Activated B cell treated with CpG ODN at 0.5 μM for 24 hours (primary cell): Measurements from ENCODE around the gene EP400. TPM values are rescaled to one million over a fixed set of nuclear protein-coding genes. Genes with fewer than 3 reads are reported as not detected.
A peak's percentile ranks its signal among the peaks of the same experiment; 100 is the strongest.

Source experiments
- ATAC-seq: fragments of 200-7000 bp; cut with Tn5 transposase; one replicate; pipeline ENCODE4 v1.10.0; 2021; ENCODE audit warnings: low read depth, mild to moderate bottlenecking, moderate library complexity
- CTCF ChIA-PET: fragments of 350-600 bp; sonication (Branson Sonifier 250); formaldehyde crosslinking; loops from one replicate; lab custom pipeline; 2021; ENCODE audit warnings: antibody characterized with exemption; lab: Charles Lee
- POLR2A ChIA-PET: fragments of 350-600 bp; sonication (Branson Sonifier 250); formaldehyde crosslinking; loops from one replicate; lab custom pipeline; 2021; ENCODE audit warnings: antibody characterized with exemption; lab: Charles Lee
- DNase-seq: peaks from one replicate; pipeline ENCODE4 v3.0.0; 2022
- H3K27ac Mint-ChIP-seq: one replicate; pipeline ENCODE4 v1.8.0; 2020; ENCODE audit warnings: mixed read lengths
- H3K27me3 Mint-ChIP-seq: one replicate; pipeline ENCODE4 v1.8.0; 2021; ENCODE audit warnings: mixed read lengths
- H3K36me3 Mint-ChIP-seq: one replicate; pipeline ENCODE4 v1.8.0; 2021; ENCODE audit warnings: low read depth, mixed read lengths
- H3K4me1 Mint-ChIP-seq: one replicate; pipeline ENCODE4 v1.8.0; 2021; ENCODE audit warnings: mixed read lengths
- H3K4me3 Mint-ChIP-seq: one replicate; pipeline ENCODE4 v1.8.0; 2020; ENCODE audit warnings: mild to moderate bottlenecking, mixed read lengths
- H3K9me3 Mint-ChIP-seq: one replicate; pipeline ENCODE4 v1.8.0; 2020; ENCODE audit warnings: mixed read lengths
- intact Hi-C: fragments of 100-400 bp; cut with micrococcal nuclease; formaldehyde crosslinking; loops from one replicate; pipeline ENCODE4 v1.15.1; 2024
- total RNA-seq: library from RNA; stranded (reverse); gene quantifications from 2 replicates; pipeline ENCODE4 v1.2.3, GENCODE V29; 2022
- TF ChIP-seq, protein P1 (sequence below): fragments of 200-600 bp; IDR thresholded peaks from one replicate; pipeline ENCODE4 v1.8.0; 2022; ENCODE audit warnings: antibody characterized with exemption, mild to moderate bottlenecking

EP400 gene
- total RNA-seq, 1 donor from 2014 or later, result 65.6 TPM

DNA sequence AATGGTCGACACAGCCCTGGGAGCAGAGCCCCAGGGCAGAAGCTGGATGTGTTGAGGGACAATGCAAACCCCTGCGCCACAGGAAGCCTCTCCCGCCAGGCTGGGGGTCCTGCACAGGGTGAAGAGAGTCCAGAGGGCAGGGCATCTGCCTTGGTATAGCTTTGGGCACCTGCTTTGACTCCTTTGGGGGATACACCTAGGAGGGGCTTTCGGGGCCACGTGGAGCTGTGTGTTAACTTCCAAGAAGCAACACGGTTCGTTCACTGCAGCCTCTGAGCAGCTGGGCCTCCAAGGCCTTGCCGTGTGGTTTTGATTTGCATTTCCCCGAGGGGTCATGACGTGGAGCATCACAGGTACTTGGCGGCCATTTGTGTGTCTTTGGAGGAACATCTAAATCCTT, 26.5 kb upstream of the EP400 start:
- Mint-ChIP-seq H3K4me3 (peak overlapping the region; percentile 55), H3K36me3 (peaks cover 11% of the 10 kb centered on the region), H3K27me3 (no peaks in the 10 kb centered on the region), H3K9me3 (no peaks in the 10 kb centered on the region), H3K27ac (peak overlapping the region; percentile 71), H3K4me1 (peaks cover 37% of the 10 kb centered on the region)
- intact Hi-C loops, result loop anchor here (1.0 to 10.0 kb wide), 5 partner anchors 26 to 1048 kb away; partner anchors contain the start of genes EP400 and RAN
- ATAC-seq (peak; percentile 83), DNase-seq (peak; percentile 68)
- ChIA-PET CTCF (no interaction called here), POLR2A (interaction anchor here (0.7 to 2.8 kb wide), 5 partner anchors 27 to 212 kb away, joined by 4 to 14 read pairs (median 5); partner anchors contain the start of genes EP400 and SFSWAP)
- TF ChIP-seq, protein P1, sequence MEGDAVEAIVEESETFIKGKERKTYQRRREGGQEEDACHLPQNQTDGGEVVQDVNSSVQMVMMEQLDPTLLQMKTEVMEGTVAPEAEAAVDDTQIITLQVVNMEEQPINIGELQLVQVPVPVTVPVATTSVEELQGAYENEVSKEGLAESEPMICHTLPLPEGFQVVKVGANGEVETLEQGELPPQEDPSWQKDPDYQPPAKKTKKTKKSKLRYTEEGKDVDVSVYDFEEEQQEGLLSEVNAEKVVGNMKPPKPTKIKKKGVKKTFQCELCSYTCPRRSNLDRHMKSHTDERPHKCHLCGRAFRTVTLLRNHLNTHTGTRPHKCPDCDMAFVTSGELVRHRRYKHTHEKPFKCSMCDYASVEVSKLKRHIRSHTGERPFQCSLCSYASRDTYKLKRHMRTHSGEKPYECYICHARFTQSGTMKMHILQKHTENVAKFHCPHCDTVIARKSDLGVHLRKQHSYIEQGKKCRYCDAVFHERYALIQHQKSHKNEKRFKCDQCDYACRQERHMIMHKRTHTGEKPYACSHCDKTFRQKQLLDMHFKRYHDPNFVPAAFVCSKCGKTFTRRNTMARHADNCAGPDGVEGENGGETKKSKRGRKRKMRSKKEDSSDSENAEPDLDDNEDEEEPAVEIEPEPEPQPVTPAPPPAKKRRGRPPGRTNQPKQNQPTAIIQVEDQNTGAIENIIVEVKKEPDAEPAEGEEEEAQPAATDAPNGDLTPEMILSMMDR, result no peak

GRCh38 chr12:131927110-131928079, 22.3 kb upstream of the EP400 start:
- peak overlapping the region; percentile 43 for H3K27ac Mint-ChIP-seq
- ChIA-PET CTCF (no interaction called here), POLR2A (interaction anchor here (0.7 to 2.7 kb wide), 4 partner anchors 12 to 152 kb away, joined by 6 to 23 read pairs (median 8); partner anchors contain the start of gene EP400)
- peaks cover 16% of the 10 kb centered on the region for H3K36me3 Mint-ChIP-seq
- no peaks in the 10 kb centered on the region for H3K9me3 Mint-ChIP-seq
- ATAC-seq (no peak), DNase-seq (no peak)
- H3K27me3 Mint-ChIP-seq, result no peaks in the 10 kb centered on the region
- TF ChIP-seq, protein P1, result no peak
- H3K4me1 Mint-ChIP-seq, result peaks cover 51% of the 10 kb centered on the region
- intact Hi-C loops, result loop anchor here (2.0 to 10.0 kb wide), 5 partner anchors 99 to 1053 kb away; partner anchors contain the start of genes MMP17, PGAM5 and RAN
- H3K4me3 Mint-ChIP-seq, result peak overlapping the region; percentile 94

GRCh38 chr12:131928080-131928710, 21.5 kb upstream of the EP400 start:
- peak overlapping the region; percentile 94 for H3K4me3 Mint-ChIP-seq
- no peak for DNase-seq
- POLR2A ChIA-PET, result interaction anchor here (0.5 to 2.7 kb wide), 9 partner anchors 10 to 947 kb away, joined by 3 to 23 read pairs (median 4); partner anchors contain the start of gene EP400
- TF ChIP-seq, protein P1, result no peak
- no peaks in the 10 kb centered on the region for H3K27me3 Mint-ChIP-seq
- peak overlapping the region; percentile 77 for H3K27ac Mint-ChIP-seq
- H3K9me3 Mint-ChIP-seq, result no peaks in the 10 kb centered on the region
- peaks cover 23% of the 10 kb centered on the region for H3K36me3 Mint-ChIP-seq
- CTCF ChIA-PET, result no interaction called here
- H3K4me1 Mint-ChIP-seq, result peaks cover 43% of the 10 kb centered on the region
- ATAC-seq, result no peak
- intact Hi-C loops, result loop anchor here (2.0 to 10.0 kb wide), 5 partner anchors 99 to 1053 kb away; partner anchors contain the start of genes MMP17, PGAM5 and RAN

DNA sequence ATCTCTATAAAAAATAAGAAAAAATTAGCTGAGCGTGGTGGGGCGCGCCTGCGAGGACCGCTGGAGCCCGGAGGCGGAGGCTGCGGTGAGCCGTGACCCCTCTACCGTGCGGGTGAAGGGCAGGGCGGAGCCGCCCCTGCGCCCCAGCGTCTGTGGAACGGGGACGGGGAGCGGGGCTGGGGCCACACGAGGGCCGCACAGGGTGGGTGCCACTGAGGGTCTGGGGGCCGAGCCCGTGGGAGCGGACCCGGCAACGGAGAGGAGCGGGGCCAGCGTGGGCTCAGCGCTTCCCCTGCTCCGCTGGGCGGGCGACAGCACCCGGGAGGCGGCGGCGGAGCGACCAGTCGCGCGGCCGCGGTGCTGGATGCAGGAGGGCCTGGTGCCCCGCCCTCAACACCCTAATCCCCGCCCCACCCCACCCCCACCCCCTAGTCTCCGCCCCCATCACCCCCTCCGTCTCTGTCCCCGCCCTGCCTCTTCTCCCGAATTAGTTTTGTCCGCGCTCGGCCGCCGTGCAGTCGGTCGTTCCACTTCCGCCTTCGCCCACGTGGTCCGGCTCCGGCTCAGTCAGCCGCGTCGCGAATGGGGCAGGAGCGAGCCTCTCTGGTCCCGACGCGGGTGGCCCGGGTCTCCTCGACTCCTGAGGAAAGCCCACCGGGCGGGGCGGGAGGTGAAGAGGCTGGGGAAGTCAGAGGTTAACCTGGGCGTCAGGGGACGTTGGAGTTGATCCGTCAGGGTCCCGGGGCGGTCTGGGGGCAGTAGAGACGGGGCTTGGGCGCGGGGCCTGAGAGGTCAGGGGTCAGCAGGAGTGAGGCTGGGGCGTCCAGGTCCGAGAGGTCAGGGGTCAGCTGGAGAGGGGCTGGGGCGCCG, 20.8 kb upstream of the EP400 start, which contains the start of gene PUS1:
Gene PUS1, plus strand, starts transcription at position 566 of the 870 bp plus-strand sequence. CDS start 447 bp downstream, outside the sequence.
- Mint-ChIP-seq H3K27me3 (no peaks in the 10 kb centered on the region), H3K4me1 (peaks cover 36% of the 10 kb centered on the region), H3K27ac (peak within 1 kb of the TSS; percentile 90), H3K36me3 (peaks cover 30% of the 10 kb centered on the region), H3K9me3 (no peaks in the 10 kb centered on the region), H3K4me3 (peak within 1 kb of the TSS; percentile 94)
- ChIA-PET CTCF (interaction anchor here (1.3 kb wide), 1 partner anchor 77 kb away, joined by 3 read pairs; no protein-coding TSS in a partner anchor), POLR2A (interaction anchor here (0.5 to 2.7 kb wide), 8 partner anchors 9 to 948 kb away, joined by 3 to 23 read pairs (median 3); partner anchors contain the start of gene EP400)
- TF ChIP-seq, protein P1, result no peak
- DNase-seq (peak; percentile 88), ATAC-seq (peak; percentile 82)
- intact Hi-C loops, result loop anchor here (1.0 to 10.0 kb wide), 8 partner anchors 20 to 1054 kb away; partner anchors contain the start of genes EP400, MMP17, PGAM5 and RAN
